Measurements from ENCODE around the gene CNOT3. TPM values are rescaled to one million over a fixed set of nuclear protein-coding genes. Genes with fewer than 3 reads are reported as not detected.
"Not testable (repeated sequence)": the region's sequence is repeated elsewhere in the genome, so short reads cannot be mapped to it uniquely, and the experiment has no call there.

The CNOT3 gene
- total and polyA plus RNA-seq, 9 of the 15 experiments (the other 6 are each of a cell fraction or from before 2014, with no cell fraction given): 0.27 to 60.4 (median 9.9) TPM

- TF ChIP-seq FOXA3 (CRISPR knock-in tag; conservative IDR thresholded peaks at IDR 0.05 in 1 of 2, IDR thresholded peaks at IDR 0.05 in 1 of 2) (peak in 1 of 2 experiments; percentile 72; a peak in 1 of 4 replicates), JUN (CRISPR knock-in tag; IDR thresholded peaks at IDR 0.05; ENCODE audit: borderline replicate concordance) (peak; percentile 63; the same call in 1 of the 2 replicates)
- not testable (repeated sequence) for TF ChIP-seq JUN (IDR thresholded peaks at IDR 0.05; ENCODE audit: borderline replicate concordance, low read depth, low read length)
Measured at GRCh38 chr19:54095859-54096616, 41.5 kb upstream of the CNOT3 start (continued).

GRCh38 chr19:54096617-54097106, 40.9 kb upstream of the CNOT3 start:
- BruUV-seq (replicated peaks): no TSS peak
- no peak overlapping the region for H3K27ac ChIP-seq (ENCODE audit: extremely low read depth, low read depth, low read length)
- peak overlapping the region in 1 of 2 experiments; percentile 80; a peak in 2 of 4 replicates for H3K9ac ChIP-seq (ENCODE audit: insufficient read depth in 1 of 2, low read depth in 2 of 2, low read length in 2 of 2)
- in situ Hi-C loops (cut with MboI) (no loop called here), intact Hi-C loops (cut with micrococcal nuclease) (no loop called here)
- 6% methylated on average over 9 of the region's 14 CpGs for WGBS (ENCODE audit: insufficient coverage, low coverage, missing lambda C conversion rate)
- peaks cover 0 to 9% of the 10 kb centered on the region in 2 experiments; a peak in 3 of 5 replicates for H3K27me3 ChIP-seq (ENCODE audit: control insufficient read depth in 2 of 2, insufficient read depth in 2 of 2, low read length in 2 of 2)
- ATAC-seq (peak; percentile 77), FAIRE-seq (no peak), DNase-seq (ENCODE audit: extremely low read depth in 1 of 4, low spot score in 3 of 4) (peak; percentile 36 to 57 (median 46))
- no peaks in the 10 kb centered on the region for H3K36me3 ChIP-seq (ENCODE audit: control insufficient read depth, insufficient read depth, low read length)
- H2AFZ ChIP-seq (ENCODE audit: low read depth, low read length): peak overlapping the region; percentile 68
- peaks cover 0 to 26% of the 10 kb centered on the region in 2 experiments; a peak in 3 of 5 replicates for H3K4me1 ChIP-seq (replicated peaks in 1 of 2; ENCODE audit: control insufficient read depth in 2 of 2, insufficient read depth in 2 of 2, low read length in 2 of 2)
- no peaks in the 10 kb centered on the region for H3K9me1 ChIP-seq (ENCODE audit: control insufficient read depth, insufficient read depth, low read length)
- H3K9me3 ChIP-seq (replicated peaks; ENCODE audit: control insufficient read depth, insufficient read depth, low read depth, low read length): peaks cover 3% of the 10 kb centered on the region; the same call in 1 of the 2 replicates
- peak overlapping the region; percentile 15; the same call in 1 of the 2 replicates for H3K4me3 ChIP-seq
- no peaks in the 10 kb centered on the region for H4K20me1 ChIP-seq (replicated peaks; ENCODE audit: control insufficient read depth, insufficient read depth, low read length)
- ChIA-PET CTCF (ENCODE audit: low intra/inter-chr PET ratio) (no interaction called here), POLR2A (interaction anchor here (1.0 to 1.7 kb wide), 3 partner anchors 19 to 111 kb away, joined by 4 to 6 read pairs (median 5); partner anchors contain the start of genes CNOT3, PRPF31 and TFPT)
- H3K4me2 ChIP-seq (ENCODE audit: insufficient read depth, low read length): peak overlapping the region; percentile 62
- no peaks in the 10 kb centered on the region for H3K79me2 ChIP-seq (ENCODE audit: control insufficient read depth, insufficient read depth, low read length)
- no peak for TF ChIP-seq RBBP5 (IDR thresholded peaks at IDR 0.05; ENCODE audit: borderline replicate concordance, insufficient read depth, low read length, poor library complexity, severe bottlenecking)
- no peak for TF ChIP-seq TCF7 (IDR thresholded peaks at IDR 0.05; ENCODE audit: borderline replicate concordance)
- TF ChIP-seq ASH1L (IDR thresholded peaks at IDR 0.05; ENCODE audit: borderline replicate concordance, low read depth, partially characterized antibody): no peak
- TF ChIP-seq, protein P1, sequence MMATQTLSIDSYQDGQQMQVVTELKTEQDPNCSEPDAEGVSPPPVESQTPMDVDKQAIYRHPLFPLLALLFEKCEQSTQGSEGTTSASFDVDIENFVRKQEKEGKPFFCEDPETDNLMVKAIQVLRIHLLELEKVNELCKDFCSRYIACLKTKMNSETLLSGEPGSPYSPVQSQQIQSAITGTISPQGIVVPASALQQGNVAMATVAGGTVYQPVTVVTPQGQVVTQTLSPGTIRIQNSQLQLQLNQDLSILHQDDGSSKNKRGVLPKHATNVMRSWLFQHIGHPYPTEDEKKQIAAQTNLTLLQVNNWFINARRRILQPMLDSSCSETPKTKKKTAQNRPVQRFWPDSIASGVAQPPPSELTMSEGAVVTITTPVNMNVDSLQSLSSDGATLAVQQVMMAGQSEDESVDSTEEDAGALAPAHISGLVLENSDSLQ (IDR thresholded peaks at IDR 0.05): peak; percentile 61
- TF ChIP-seq GTF3C2 (IDR thresholded peaks at IDR 0.05; ENCODE audit: borderline replicate concordance, extremely low read depth, insufficient read length): no peak
- no peak for TF ChIP-seq POLR3A (IDR thresholded peaks at IDR 0.05; ENCODE audit: borderline replicate concordance, extremely low read depth, insufficient read depth, insufficient read length)
- TF ChIP-seq ZNF124 (CRISPR knock-in tag; IDR thresholded peaks at IDR 0.05): no peak
- TF ChIP-seq ARNT (IDR thresholded peaks at IDR 0.05): 0 out of 4 replicates have a peak, but pooled peaks of 1 of the 2 experiments have one; percentile 50
- TF ChIP-seq, protein P2, sequence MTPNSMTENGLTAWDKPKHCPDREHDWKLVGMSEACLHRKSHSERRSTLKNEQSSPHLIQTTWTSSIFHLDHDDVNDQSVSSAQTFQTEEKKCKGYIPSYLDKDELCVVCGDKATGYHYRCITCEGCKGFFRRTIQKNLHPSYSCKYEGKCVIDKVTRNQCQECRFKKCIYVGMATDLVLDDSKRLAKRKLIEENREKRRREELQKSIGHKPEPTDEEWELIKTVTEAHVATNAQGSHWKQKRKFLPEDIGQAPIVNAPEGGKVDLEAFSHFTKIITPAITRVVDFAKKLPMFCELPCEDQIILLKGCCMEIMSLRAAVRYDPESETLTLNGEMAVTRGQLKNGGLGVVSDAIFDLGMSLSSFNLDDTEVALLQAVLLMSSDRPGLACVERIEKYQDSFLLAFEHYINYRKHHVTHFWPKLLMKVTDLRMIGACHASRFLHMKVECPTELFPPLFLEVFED (CRISPR knock-in tag; conservative IDR thresholded peaks at IDR 0.05): peak; percentile 90
- peak; percentile 12; the same call in 1 of the 2 replicates for TF ChIP-seq NFIC (IDR thresholded peaks at IDR 0.05)

Data from K562 (cell line).